HG02678 (cell line): ENCODE results near the gene SLCO1B3.
A peak's percentile ranks its signal among the peaks of the same experiment; 100 is the strongest.

Source experiments
- ATAC-seq: cut with Tn5 transposase; IDR thresholded peaks from one replicate; pipeline ENCODE4 v1.9.1; 2021; ENCODE audit warnings: mild to moderate bottlenecking, moderate library complexity; ENCODE audit not compliant: unreplicated experiment

SLCO1B3 gene

DNA sequence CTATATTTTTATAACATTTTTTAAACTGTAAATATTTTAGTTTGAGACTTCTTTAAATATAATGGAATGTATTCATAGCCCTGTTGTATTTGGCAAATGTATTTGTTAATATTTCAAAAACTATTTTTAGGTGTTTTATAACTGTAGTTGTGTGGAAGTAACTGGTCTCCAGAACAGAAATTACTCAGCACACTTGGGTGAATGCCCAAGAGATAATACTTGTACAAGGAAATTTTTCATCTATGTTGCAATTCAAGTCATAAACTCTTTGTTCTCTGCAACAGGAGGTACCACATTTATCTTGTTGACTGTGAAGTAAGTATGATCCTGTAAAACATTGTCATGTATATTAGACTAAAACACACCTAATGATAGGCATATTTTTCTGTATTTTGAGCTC, 72.8 kb downstream of the SLCO1B3 start:
- ATAC-seq: no peak

DNA sequence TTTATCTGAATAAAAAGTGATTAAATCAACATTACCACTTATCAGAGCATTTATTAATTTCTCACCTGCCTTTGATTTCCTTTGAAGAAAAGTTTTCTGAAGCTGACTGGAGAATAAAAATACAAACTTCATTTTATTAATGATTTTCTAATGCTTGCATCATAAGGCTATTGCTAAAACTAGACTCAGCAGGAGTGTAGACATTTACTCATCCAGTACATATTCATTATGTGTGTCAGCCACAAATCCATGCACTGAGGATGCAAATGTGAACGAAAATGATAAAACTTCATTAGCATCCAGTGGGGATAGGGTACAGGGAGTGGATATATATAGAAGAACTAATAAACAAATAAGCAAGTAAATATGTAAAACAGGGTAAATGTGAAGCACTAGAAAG, 74.6 kb downstream of the SLCO1B3 start:
- no peak for ATAC-seq

DNA sequence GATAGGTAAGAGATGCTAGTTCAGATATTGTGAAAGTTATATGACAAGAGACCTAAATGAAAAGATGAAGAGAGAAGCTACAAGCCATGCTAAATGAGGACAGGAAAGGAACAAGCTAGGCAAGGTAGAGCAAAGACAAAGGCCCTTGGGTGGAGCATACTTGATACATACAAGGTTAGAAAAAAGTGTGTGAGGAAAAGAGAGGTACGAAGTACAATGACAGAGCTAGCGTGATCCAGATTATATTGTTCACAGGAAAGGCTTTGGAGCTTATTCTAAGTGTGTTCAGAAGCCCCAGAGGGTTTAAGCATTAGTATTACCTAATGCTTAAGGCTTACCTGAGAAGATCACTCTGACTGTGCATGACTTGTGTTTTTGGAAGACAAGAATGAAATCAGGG, 75.0 kb downstream of the SLCO1B3 start:
- no peak for ATAC-seq

DNA sequence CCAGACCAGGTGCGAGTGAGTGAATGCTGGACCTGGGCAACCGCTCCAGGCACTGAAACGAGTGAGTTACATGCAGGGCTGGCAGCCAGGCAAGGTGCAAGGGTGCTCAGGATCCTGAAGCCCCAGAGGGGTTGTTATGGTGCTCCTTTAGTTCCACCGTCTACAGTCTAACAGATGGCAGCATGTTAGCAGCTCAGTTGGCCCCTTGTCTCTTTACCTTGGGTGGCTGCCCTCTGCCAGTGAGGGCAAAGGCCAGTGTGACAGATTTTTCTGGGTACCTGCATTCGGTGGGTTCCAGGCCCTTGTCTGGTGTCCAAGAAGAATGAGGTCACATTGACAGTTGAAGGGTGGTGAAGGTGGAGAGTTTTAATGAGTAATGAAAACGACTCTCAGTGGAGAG, 106.8 kb downstream of the SLCO1B3 start:
- ATAC-seq: no peak

DNA sequence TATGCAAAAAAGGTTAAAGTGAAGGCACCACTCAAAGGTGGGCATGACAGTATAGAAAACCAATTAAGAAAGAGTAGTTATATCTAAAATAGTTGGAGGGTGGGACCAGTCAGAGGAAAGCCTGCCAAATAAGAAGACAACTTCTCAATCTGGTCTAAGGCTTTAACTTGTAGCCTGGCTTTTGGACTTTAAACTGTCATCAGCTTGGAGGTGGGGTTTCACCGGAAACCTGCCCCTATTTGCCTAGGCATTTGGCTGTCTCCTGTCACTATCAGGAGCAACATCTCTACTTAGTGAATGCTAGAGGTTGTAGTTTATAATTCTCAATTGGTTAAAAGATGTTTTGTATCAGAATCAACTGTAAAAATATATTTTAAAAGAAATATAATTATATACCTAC, 107.3 kb downstream of the SLCO1B3 start:
- no peak for ATAC-seq

DNA sequence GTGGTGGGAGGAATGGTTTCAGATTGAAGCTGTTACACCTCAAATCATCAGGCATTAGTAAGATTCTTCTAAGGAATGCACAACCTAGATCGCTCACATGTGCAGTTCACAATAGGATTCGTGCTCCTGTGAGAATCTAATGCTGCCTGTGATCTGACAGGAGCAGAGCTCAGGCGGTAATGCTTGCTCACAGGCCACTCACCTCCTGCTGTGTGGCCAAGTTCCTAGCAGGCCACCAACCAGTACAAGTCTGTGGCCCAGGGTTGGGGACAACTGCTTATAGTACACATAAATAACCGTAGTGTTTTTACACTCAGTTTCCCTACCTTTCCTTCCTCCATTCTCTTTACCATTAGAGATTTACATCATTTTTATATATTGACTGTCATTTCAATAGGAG, 121.4 kb downstream of the SLCO1B3 start:
- ATAC-seq: no peak

DNA sequence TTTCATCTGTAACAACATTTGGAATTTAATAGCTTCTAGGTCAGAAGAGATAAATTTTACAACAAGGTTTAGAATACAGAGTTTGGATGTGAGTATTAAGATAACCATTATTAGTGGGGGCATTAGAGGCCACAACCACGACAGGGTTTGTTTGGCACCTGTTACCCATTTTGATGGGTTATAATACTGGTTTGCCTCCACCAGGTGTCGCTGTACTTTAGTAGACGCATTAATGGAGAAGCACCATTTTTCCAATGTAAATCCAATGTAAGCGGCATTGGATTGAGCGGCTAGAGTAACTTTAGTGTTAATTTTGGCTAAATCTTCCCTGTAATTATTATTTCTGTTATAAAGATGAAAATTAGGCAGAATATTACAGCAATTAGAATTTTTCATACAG, 136.2 kb downstream of the SLCO1B3 start:
- peak; percentile 46 for ATAC-seq

DNA sequence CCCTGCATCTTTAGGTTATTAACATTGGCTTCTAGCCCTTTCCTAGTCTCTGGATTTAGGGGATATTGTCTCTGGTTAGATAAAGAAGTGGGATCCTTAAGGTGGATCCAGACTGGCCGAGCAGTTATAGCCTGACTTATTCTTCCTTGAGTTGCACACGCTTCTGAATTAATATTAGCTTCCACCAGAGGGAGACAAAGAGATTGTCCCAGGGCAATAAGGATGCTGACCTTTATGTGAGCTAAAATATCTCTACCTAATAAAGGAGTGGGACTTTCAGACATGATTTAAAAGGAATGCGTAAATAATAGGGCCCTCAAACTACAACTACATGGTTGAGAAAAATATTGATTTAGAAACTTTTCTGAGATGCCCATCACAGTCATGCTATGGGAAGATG, 139.7 kb downstream of the SLCO1B3 start:
- ATAC-seq: peak; percentile 84

DNA sequence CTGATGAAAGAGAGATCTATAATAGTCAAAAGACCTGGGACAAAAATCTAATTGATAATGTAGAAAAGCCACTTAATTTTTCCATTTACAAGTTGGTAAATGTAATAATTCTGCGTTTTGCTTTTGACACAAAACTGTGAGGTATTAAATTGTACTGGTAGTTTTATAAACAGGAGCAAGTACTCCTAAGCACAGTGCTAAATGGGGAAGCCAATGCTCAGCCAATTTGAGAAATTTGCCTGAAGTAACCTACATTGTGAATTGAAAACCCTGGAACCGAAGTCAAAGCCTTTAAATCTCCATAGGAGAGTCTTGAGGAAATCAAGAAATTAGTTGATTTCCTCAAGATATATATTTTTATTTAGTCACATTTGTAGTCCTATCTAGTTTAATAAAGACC, 152.8 kb downstream of the SLCO1B3 start:
- ATAC-seq: no peak

DNA sequence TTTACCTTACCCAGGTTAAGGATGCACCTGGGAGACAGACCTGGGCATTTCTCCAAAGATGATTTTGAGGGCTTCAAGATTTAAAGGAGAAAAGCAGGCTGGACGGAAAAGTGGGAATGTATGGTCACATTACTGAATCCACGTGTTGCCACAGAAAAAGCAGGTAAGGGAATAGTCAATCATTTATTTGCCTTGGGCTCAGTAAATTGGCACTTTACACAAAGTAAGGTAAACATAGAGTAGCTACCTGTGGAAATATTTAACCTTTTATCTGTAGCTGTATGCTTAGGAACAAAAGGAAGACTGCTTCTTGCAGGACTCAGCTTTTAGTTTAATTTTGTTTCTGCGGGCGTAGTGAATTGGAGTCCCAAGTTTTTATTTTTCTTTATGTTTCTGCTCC, 153.3 kb downstream of the SLCO1B3 start:
- no peak for ATAC-seq
